GM12878 (cell line): ENCODE measurements around the gene CSNK2A1. TPM values are rescaled to one million over a fixed set of nuclear protein-coding genes. Genes with fewer than 3 reads are reported as not detected.

Experiments
- ATAC-seq: fragments of 200-7000 bp; cut with Tn5 transposase; 3 replicates; pipeline ENCODE4 v1.9.1; 2020; ENCODE audit warnings: mild to moderate bottlenecking, moderate library complexity
- BruUV-seq: library from RNA; stranded (reverse); fragments of 400-500 nt; replicated peaks from 2 replicates; lab custom pipeline; 2021; lab: Mats Ljungman, UMichigan
- CTCF ChIA-PET: fragments of 300-600 bp; sonication (Branson Sonifier 250); formaldehyde crosslinking; extraction: SDS; loops from one replicate; lab custom pipeline; 2021; ENCODE audit warnings: inconsistent platforms; lab: Yijun Ruan, JAX
- POLR2A ChIA-PET: fragments of 350-600 bp; formaldehyde crosslinking; extraction: SDS; loops from one replicate; lab custom pipeline; 2021; ENCODE audit warnings: inconsistent platforms; lab: Charles Lee
- RAD21 ChIA-PET: fragments of 300-600 bp; sonication (Branson Sonifier 250); formaldehyde crosslinking; loops from one replicate; lab custom pipeline; 2023; ENCODE audit warnings: antibody characterized with exemption; ENCODE audit not compliant: unreplicated experiment; lab: Charles Lee
- SMC1A ChIA-PET: fragments of 300-600 bp; sonication (Branson Sonifier 250); formaldehyde crosslinking; loops from one replicate; lab custom pipeline; 2023; ENCODE audit not compliant: unreplicated experiment, uncharacterized antibody; lab: Charles Lee
- DNase-seq: peaks from one replicate; pipeline ENCODE4 v3.0.0-alpha.2; 2011; ENCODE audit warnings: low read depth, low spot score
- FAIRE-seq: peaks from 3 replicates; lab custom pipeline; 2011; peaks lifted over from hg19 to GRCh38; lab: Jason Lieb, UNC
- H2AFZ ChIP-seq: 2 replicates; pipeline ENCODE4 v1.6.0; 2011; ENCODE audit warnings: low read depth, low read length, control low read depth; ENCODE audit not compliant: control insufficient read depth
- H3K27ac ChIP-seq: 2 replicates; pipeline ENCODE4 v1.5.1; 2011; ENCODE audit warnings: control low read depth; ENCODE audit not compliant: control insufficient read depth, insufficient read depth
- H3K27me3 ChIP-seq, 2 experiments: replicated peaks in 1 of 2; 2 replicates each; pipeline versions ENCODE4 v1.6.0 to v1.6.1; 2011; ENCODE audit warnings: low read length in 1 of 2; ENCODE audit not compliant: control insufficient read depth in 2 of 2, insufficient read depth in 2 of 2
- H3K36me3 ChIP-seq, 2 experiments: 2 replicates each; pipeline ENCODE4 v1.5.1; 2011; ENCODE audit warnings: low read length in 1 of 2; ENCODE audit not compliant: control insufficient read depth in 2 of 2, insufficient read depth in 2 of 2
- H3K4me1 ChIP-seq: 2 replicates; pipeline ENCODE4 v1.6.1; 2011; ENCODE audit warnings: mild to moderate bottlenecking, low read length, moderate library complexity, mixed read lengths; ENCODE audit not compliant: control insufficient read depth, insufficient read depth
- H3K4me2 ChIP-seq: 2 replicates; pipeline ENCODE4 v1.6.0; 2011; ENCODE audit warnings: control low read depth; ENCODE audit not compliant: control insufficient read depth, insufficient read depth
- H3K4me3 ChIP-seq: fragments of 200-600 bp; sonication (generic); 2 replicates; pipeline ENCODE4 v1.5.1; 2016
- H3K79me2 ChIP-seq: 2 replicates; pipeline ENCODE4 v1.6.0; 2011; ENCODE audit warnings: low read length; ENCODE audit not compliant: control insufficient read depth, insufficient read depth
- H3K9ac ChIP-seq: 2 replicates; pipeline ENCODE4 v1.8.0; 2011; ENCODE audit warnings: low read length, control low read depth, mixed read lengths; ENCODE audit not compliant: control insufficient read depth, insufficient read depth
- H3K9me3 ChIP-seq: replicated peaks from 3 replicates; pipeline ENCODE4 v1.5.1; 2011; ENCODE audit warnings: mild to moderate bottlenecking, low read length; ENCODE audit not compliant: control insufficient read depth, insufficient read depth
- H4K20me1 ChIP-seq: 2 replicates; pipeline ENCODE4 v1.6.0; 2011; ENCODE audit not compliant: control insufficient read depth, insufficient read depth
- BRCA1 ChIP-seq: IDR thresholded peaks from 2 replicates; pipeline ENCODE4 v1.6.1; 2011; ENCODE audit warnings: low read depth, low read length, improper control_type of control experiment
- CREB1 ChIP-seq: IDR thresholded peaks from 2 replicates; pipeline ENCODE4 v1.6.1; 2012; ENCODE audit warnings: low read depth, mild to moderate bottlenecking, inconsistent platforms
- EP300 ChIP-seq, 2 experiments: fragments of 150-350 bp in 1 of 2; IDR thresholded peaks; 2 replicates each; pipeline ENCODE4 v1.6.1; 2011 to 2012; ENCODE audit warnings: low read depth in 2 of 2, low read length in 2 of 2, borderline replicate concordance in 1 of 2, improper control_type of control experiment in 1 of 2, inconsistent platforms in 1 of 2; ENCODE audit not compliant: control insufficient read depth in 1 of 2
- EZH2 ChIP-seq: IDR thresholded peaks from 2 replicates; pipeline ENCODE4 v1.6.1; 2012; ENCODE audit warnings: low read depth, mild to moderate bottlenecking, control low read depth, inconsistent platforms, low read length, borderline replicate concordance; ENCODE audit not compliant: control insufficient read depth
- IRF4 ChIP-seq: IDR thresholded peaks from 2 replicates; pipeline ENCODE4 v1.6.1; 2011; ENCODE audit warnings: low read depth, low read length
- MYC ChIP-seq: IDR thresholded peaks from 2 replicates; pipeline ENCODE4 v1.6.1; 2011; ENCODE audit warnings: mild to moderate bottlenecking, low read length, moderate library complexity, inconsistent platforms; ENCODE audit not compliant: insufficient read depth, insufficient replicate concordance, insufficient read length, severe bottlenecking
- NBN ChIP-seq: fragments of 450-650 bp; IDR thresholded peaks from 2 replicates; pipeline ENCODE4 v1.6.1; 2016
- NFYA ChIP-seq: IDR thresholded peaks from 2 replicates; pipeline ENCODE4 v1.6.1; 2011; ENCODE audit warnings: low read depth, mild to moderate bottlenecking, low read length, improper control_type of control experiment, borderline replicate concordance
- NR2C2 ChIP-seq: IDR thresholded peaks from 2 replicates; pipeline ENCODE4 v1.6.1; 2011; ENCODE audit warnings: borderline replicate concordance, low read depth; ENCODE audit not compliant: control insufficient read depth, insufficient read length
- RBBP5 ChIP-seq: fragments of 200-600 bp; sonication (generic); conservative IDR thresholded peaks from 2 replicates; pipeline ENCODE4 v1.6.1; 2016
- SMAD5 ChIP-seq: IDR thresholded peaks from 2 replicates; pipeline ENCODE4 v1.6.1; 2016; ENCODE audit warnings: antibody characterized with exemption, low read depth
- SMC3 ChIP-seq: IDR thresholded peaks from 2 replicates; pipeline ENCODE4 v1.6.1; 2011; ENCODE audit warnings: low read length, improper control_type of control experiment, borderline replicate concordance
- SUZ12 ChIP-seq: fragments of 200-600 bp; sonication (generic); IDR thresholded peaks from one replicate; pipeline ENCODE4 v1.6.1; 2018; ENCODE audit warnings: antibody characterized with exemption, mild to moderate bottlenecking; ENCODE audit not compliant: unreplicated experiment
- TBL1XR1 ChIP-seq: IDR thresholded peaks from 2 replicates; pipeline ENCODE4 v1.6.1; 2012; ENCODE audit warnings: low read depth, low read length, improper control_type of control experiment
- ZNF274 ChIP-seq: IDR thresholded peaks from one replicate; pipeline ENCODE4 v1.8.0; 2011; ENCODE audit not compliant: insufficient read length, insufficient read depth
- WGBS: methylation state at CpG from one replicate; pipeline ENCODE4 v1.1.6; 2016; ENCODE audit warnings: low lambda C conversion rate; ENCODE audit not compliant: insufficient replicate concordance, insufficient coverage; ENCODE audit errors: missing lambda C conversion rate; 5-methylcytosine and 5-hydroxymethylcytosine counted together
- in situ Hi-C: fragments of 300-500 bp; cut with MboI; formaldehyde crosslinking; loops from 9 replicates; pipeline ENCODE4 v1.14.3; 2018; ENCODE audit warnings: mixed read lengths
- intact Hi-C: fragments of 100-400 bp; cut with micrococcal nuclease; formaldehyde crosslinking; loops from one replicate; pipeline ENCODE4 v1.14.2; 2022; ENCODE audit not compliant: unreplicated experiment
- polyA plus RNA-seq, 11 experiments: library from polyadenylated mRNA; depleted of rRNA in 4 of 11; unstranded in 6 of 11; stranded (reverse) in 5 of 11; fragments of >200 nt; fragmentation: Nextera tagmentation in 4 of 11; fragmentation: Illumina TruSeq in 1 of 11; extraction: Ambion mirVana in 4 of 11; extraction: Trizol in 1 of 11; gene quantifications; 1 replicate in 1 of 11; 2 replicates in 10 of 11; pipeline versions ENCODE4 v1.2.1 to v1.2.3, GENCODE V29; 2011 to 2016; ENCODE audit warnings: inconsistent platforms in 2 of 11, missing spikeins in 2 of 11, low read depth in 1 of 11
- total RNA-seq, 4 experiments: library from RNA; depleted of rRNA in 3 of 4; stranded (reverse); fragments of >200 nt in 3 of 4; fragmentation: Illumina TruSeq in 1 of 4; extraction: Trizol in 1 of 4; gene quantifications; 2 replicates each; pipeline versions ENCODE4 v1.2.1 to v1.2.3, GENCODE V29; 2013 to 2021
- TF ChIP-seq, protein P1 (sequence below): IDR thresholded peaks from 2 replicates; pipeline ENCODE4 v1.6.1; 2011; ENCODE audit warnings: low read depth, low read length, improper control_type of control experiment, borderline replicate concordance
- TF ChIP-seq, protein P2 (sequence below): IDR thresholded peaks from 2 replicates; pipeline ENCODE4 v1.6.1; 2012; ENCODE audit warnings: mild to moderate bottlenecking, low read depth, low read length
- TF ChIP-seq, protein P3 (sequence below): IDR thresholded peaks from 2 replicates; pipeline ENCODE4 v1.6.1; 2012; ENCODE audit warnings: low read depth, low read length, improper control_type of control experiment
- TF ChIP-seq, protein P4 (sequence below), 3 experiments: IDR thresholded peaks in 2 of 3; conservative IDR thresholded peaks in 1 of 3; 2 replicates each; pipeline ENCODE4 v1.5.1; 2011; ENCODE audit warnings: low read depth in 3 of 3, low read length in 3 of 3, mild to moderate bottlenecking in 3 of 3, control low read depth in 2 of 3, moderate library complexity in 2 of 3, inconsistent platforms in 1 of 3, mixed read lengths in 1 of 3; ENCODE audit not compliant: control insufficient read depth in 2 of 3, insufficient read depth in 1 of 3; ENCODE audit errors: extremely low read depth in 1 of 3

Gene CSNK2A1
- total and polyA plus RNA-seq, 10 of the 15 experiments (the other 5 are each of a cell fraction or from before 2014, with no cell fraction given): 47.6 to 199 (median 95.0) TPM

DNA sequence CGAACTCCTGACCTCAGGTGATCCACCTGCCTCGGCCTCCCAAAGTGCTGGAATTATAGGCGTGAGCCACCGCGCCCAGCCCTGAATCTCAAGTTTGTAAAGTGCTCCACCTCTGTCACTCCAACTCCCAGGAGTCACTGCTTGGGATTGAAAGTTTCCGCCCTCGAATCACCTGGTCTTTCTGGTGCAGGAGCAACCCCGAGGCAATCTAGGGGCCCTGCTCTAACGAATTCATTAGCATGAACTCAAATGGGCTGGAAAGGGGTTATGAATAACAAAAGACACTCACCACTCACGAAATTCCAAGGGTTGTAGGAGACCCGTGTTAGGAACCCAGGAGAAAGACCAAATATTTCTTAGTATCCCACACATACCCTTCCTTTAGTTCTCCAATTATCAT, 109.4 kb downstream of the CSNK2A1 start:
- H3K27ac ChIP-seq: peak overlapping the region; percentile 92
- in situ Hi-C loops: no loop called here
- no peak for TF ChIP-seq CREB1
- no peak for TF ChIP-seq SMC3
- TF ChIP-seq NBN: no peak
- TF ChIP-seq, protein P1, sequence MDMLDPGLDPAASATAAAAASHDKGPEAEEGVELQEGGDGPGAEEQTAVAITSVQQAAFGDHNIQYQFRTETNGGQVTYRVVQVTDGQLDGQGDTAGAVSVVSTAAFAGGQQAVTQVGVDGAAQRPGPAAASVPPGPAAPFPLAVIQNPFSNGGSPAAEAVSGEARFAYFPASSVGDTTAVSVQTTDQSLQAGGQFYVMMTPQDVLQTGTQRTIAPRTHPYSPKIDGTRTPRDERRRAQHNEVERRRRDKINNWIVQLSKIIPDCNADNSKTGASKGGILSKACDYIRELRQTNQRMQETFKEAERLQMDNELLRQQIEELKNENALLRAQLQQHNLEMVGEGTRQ: no peak
- TF ChIP-seq TBL1XR1: no peak
- no peak for TF ChIP-seq NFYA
- no peak for TF ChIP-seq NR2C2
- no peak for TF ChIP-seq MYC
- no peak for TF ChIP-seq SMAD5
- TF ChIP-seq IRF4: no peak
- no peak for TF ChIP-seq ZNF274
- TF ChIP-seq, protein P2, sequence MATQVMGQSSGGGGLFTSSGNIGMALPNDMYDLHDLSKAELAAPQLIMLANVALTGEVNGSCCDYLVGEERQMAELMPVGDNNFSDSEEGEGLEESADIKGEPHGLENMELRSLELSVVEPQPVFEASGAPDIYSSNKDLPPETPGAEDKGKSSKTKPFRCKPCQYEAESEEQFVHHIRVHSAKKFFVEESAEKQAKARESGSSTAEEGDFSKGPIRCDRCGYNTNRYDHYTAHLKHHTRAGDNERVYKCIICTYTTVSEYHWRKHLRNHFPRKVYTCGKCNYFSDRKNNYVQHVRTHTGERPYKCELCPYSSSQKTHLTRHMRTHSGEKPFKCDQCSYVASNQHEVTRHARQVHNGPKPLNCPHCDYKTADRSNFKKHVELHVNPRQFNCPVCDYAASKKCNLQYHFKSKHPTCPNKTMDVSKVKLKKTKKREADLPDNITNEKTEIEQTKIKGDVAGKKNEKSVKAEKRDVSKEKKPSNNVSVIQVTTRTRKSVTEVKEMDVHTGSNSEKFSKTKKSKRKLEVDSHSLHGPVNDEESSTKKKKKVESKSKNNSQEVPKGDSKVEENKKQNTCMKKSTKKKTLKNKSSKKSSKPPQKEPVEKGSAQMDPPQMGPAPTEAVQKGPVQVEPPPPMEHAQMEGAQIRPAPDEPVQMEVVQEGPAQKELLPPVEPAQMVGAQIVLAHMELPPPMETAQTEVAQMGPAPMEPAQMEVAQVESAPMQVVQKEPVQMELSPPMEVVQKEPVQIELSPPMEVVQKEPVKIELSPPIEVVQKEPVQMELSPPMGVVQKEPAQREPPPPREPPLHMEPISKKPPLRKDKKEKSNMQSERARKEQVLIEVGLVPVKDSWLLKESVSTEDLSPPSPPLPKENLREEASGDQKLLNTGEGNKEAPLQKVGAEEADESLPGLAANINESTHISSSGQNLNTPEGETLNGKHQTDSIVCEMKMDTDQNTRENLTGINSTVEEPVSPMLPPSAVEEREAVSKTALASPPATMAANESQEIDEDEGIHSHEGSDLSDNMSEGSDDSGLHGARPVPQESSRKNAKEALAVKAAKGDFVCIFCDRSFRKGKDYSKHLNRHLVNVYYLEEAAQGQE: no peak
- TF ChIP-seq, protein P3, sequence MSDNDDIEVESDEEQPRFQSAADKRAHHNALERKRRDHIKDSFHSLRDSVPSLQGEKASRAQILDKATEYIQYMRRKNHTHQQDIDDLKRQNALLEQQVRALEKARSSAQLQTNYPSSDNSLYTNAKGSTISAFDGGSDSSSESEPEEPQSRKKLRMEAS: no peak
- no peak for TF ChIP-seq RBBP5
- no peak for TF ChIP-seq BRCA1
- TF ChIP-seq EZH2: no peak
- TF ChIP-seq EP300 (IDR thresholded peaks at IDR 0.05; ENCODE audit: borderline replicate concordance in 1 of 2, control insufficient read depth in 1 of 2, low read depth in 2 of 2, low read length in 2 of 2): no peak
- no peak for TF ChIP-seq SUZ12
- TF ChIP-seq, protein P4, sequence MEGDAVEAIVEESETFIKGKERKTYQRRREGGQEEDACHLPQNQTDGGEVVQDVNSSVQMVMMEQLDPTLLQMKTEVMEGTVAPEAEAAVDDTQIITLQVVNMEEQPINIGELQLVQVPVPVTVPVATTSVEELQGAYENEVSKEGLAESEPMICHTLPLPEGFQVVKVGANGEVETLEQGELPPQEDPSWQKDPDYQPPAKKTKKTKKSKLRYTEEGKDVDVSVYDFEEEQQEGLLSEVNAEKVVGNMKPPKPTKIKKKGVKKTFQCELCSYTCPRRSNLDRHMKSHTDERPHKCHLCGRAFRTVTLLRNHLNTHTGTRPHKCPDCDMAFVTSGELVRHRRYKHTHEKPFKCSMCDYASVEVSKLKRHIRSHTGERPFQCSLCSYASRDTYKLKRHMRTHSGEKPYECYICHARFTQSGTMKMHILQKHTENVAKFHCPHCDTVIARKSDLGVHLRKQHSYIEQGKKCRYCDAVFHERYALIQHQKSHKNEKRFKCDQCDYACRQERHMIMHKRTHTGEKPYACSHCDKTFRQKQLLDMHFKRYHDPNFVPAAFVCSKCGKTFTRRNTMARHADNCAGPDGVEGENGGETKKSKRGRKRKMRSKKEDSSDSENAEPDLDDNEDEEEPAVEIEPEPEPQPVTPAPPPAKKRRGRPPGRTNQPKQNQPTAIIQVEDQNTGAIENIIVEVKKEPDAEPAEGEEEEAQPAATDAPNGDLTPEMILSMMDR (IDR thresholded peaks at IDR 0.05 in 2 of 3, conservative IDR thresholded peaks at IDR 0.05 in 1 of 3; ENCODE audit: control insufficient read depth in 2 of 3, extremely low read depth in 1 of 3, insufficient read depth in 1 of 3, low read depth in 3 of 3, low read length in 3 of 3): no peak
- POLR2A ChIA-PET: no interaction called here
- SMC1A ChIA-PET: interaction anchor here (1.1 kb wide), 1 partner anchor 28 kb away, joined by 3 read pairs; no protein-coding TSS in a partner anchor
- CTCF ChIA-PET: interaction anchor here (0.7 to 1.6 kb wide), 2 partner anchors 11 to 92 kb away, joined by 3 to 6 read pairs; no protein-coding TSS in a partner anchor
- H3K4me2 ChIP-seq: peak overlapping the region; percentile 72
- RAD21 ChIA-PET: no interaction called here
- no peaks in the 10 kb centered on the region for H3K79me2 ChIP-seq
- peak overlapping the region; percentile 30; the same call in 1 of the 2 replicates for H3K4me3 ChIP-seq
- no peaks in the 10 kb centered on the region for H3K9me3 ChIP-seq
- BruUV-seq: no TSS peak
- peaks cover 40% of the 10 kb centered on the region for H3K4me1 ChIP-seq
- ATAC-seq (no peak), DNase-seq (no peak), FAIRE-seq (no peak)
- H4K20me1 ChIP-seq: no peaks in the 10 kb centered on the region
- no peak overlapping the region for H2AFZ ChIP-seq
- H3K9ac ChIP-seq: no peak overlapping the region
- H3K36me3 ChIP-seq: peaks cover 23 to 25% of the 10 kb centered on the region in 2 experiments; a peak in 3 of 4 replicates
- intact Hi-C loops: no loop called here
- no peaks in the 10 kb centered on the region for H3K27me3 ChIP-seq
- 54% methylated on average over 11 of the region's 11 CpGs for WGBS
